Right ventricle myocardium inferior (tissue), 1 donor: ENCODE data around the gene MPDU1. TPM values are rescaled to one million over a fixed set of nuclear protein-coding genes. Genes with fewer than 3 reads are reported as not detected.
"Not testable (repeated sequence)": the region's sequence is repeated elsewhere in the genome, so short reads cannot be mapped to it uniquely, and the experiment has no call there.

ENCODE experiments used
- ATAC-seq: fragments of 200-7000 bp; cut with Tn5 transposase; one replicate; pipeline ENCODE4 v1.9.1; 2020; ENCODE audit warnings: mild to moderate bottlenecking, moderate library complexity
- DNase-seq: peaks from one replicate; pipeline ENCODE4 v3.0.0; 2021; ENCODE audit errors: missing footprints
- intact Hi-C: fragments of 100-400 bp; cut with DNase I; formaldehyde crosslinking; loops from one replicate; pipeline ENCODE4 v1.11.0; 2022
- total RNA-seq: library from RNA; stranded (reverse); fragmentation: NEBNext Ultra II Directional; extraction: Animal tissue kit (Norgen Biotek cat#: 25700); gene quantifications from one replicate; pipeline ENCODE4 v1.2.1, GENCODE V29; 2021
- donor health status: DM: no; HTN: yes; CAD: no; lungs with severe emphysema.

MPDU1 gene
- total RNA-seq, 1 donor from 2014 or later = 32.0 TPM

GRCh38 chr17:7590743-7591142 is 7.1 kb downstream of the MPDU1 start:
- intact Hi-C loops = no loop called here
- DNase-seq (no peak), ATAC-seq (no peak)

DNA sequence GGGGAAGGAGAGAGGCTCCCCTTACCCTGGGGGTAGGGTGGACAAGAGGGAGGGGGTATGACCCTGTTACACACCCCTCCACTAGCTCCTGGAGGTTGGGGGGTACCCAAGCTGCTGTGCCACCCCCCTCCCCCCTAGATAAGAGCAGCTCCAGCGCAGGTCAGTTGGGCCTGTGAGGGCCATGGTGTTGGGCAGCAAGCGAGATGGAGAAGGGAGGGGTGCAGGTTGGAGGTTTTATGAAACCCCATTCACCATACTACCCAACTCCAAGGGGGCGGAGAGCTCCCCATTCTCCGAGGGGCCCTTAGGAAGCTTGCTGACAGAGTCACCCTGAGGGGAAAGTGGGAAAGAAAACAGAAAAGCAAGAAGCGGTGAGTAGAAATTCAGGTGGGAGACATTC is 7.9 kb downstream of the MPDU1 start:
- intact Hi-C loops = no loop called here
- ATAC-seq = no peak
- no peak for DNase-seq

- ATAC-seq = no peak
- intact Hi-C loops = no loop called here
- DNase-seq = no peak
Measured at GRCh38 chr17:7592422-7593021, 8.9 kb downstream of the MPDU1 start.

GRCh38 chr17:7593296-7593695 is 9.6 kb downstream of the MPDU1 start:
- ATAC-seq = no peak

GRCh38 chr17:7597561-7597960 is 13.9 kb downstream of the MPDU1 start:
- intact Hi-C loops, ATAC-seq, DNase-seq: not testable (repeated sequence)

More at GRCh38 chr17:7593296-7593695, 9.6 kb downstream of the MPDU1 start:
- intact Hi-C loops = no loop called here
- no peak for DNase-seq

- intact Hi-C loops = no loop called here
- ATAC-seq = peak; percentile 96
- no peak for DNase-seq
Measured at GRCh38 chr17:7606280-7606679, 22.6 kb downstream of the MPDU1 start.

DNA sequence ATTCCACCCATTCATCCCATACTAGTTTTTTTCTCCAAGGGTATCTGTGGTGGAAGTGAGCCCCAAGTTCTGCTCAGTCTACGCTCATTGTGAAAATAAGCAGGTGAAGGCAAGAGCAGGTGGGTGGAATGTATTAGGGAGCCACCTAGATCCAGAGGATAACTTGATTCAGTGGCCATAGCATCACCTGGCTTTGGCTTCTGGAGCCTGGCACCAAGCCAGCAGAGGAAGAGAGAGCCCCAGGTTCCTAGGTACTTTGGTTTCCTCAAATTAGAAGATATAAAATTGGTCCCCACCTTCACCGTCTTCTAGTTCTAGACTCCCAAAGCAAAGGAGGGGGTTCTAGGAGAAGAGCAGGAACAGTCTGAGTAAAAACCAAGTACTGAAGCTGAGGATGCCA is 27.0 kb downstream of the MPDU1 start:
- DNase-seq (no peak), ATAC-seq (no peak)
- intact Hi-C loops = no loop called here

GRCh38 chr17:7611635-7612293 is 28.1 kb downstream of the MPDU1 start:
- intact Hi-C loops = no loop called here
- DNase-seq = no peak
- ATAC-seq = no peak

DNA sequence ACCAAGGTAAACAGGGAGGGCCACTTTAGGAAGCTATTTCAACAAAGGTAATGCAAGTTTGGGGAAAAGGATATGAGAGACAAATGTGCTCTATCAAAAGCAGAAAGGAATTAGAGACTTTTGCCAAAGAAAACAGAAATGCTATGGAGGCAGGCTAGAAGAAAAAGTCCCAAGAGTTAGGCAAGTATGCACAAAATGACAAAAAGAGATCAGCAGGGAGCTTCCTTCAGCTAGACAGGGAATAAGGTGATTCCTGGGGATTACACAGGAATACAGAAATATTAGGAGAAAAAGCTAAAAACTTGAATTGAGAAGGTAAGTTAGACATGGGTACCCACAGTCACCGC is 28.6 kb downstream of the MPDU1 start:
- DNase-seq (no peak), ATAC-seq (no peak)
- intact Hi-C loops = no loop called here

DNA sequence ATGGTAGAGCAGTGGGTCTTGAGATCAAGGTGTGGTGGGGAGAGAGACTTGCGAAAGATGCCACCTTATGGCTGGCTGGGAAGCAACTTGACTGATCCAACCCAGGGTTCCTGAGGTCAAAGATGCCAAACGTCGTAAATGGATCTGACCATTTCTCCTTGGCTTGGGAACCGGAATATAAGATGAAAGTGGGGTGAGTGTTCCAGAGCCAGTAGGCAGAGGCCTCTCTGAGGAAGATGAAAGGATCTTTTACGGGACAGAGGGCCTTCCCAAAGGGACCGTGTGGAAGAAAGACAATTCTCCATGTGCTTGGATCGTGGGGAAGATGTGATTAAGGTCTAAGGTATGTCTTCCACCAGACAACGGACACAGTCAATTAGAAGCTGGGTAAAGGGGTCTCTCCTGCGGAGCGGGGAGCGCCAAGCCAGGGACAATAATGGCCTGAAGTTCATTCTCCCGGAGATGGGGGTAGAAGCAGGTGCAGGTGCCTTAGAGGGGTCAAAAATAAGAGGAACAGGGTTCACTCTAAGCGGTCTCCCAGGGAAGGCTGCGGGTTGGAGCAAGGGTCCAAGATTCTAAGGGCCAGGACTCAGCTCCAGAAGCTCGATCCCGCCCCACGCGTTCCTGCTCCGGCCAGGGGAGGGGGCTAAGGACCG is 30.2 kb downstream of the MPDU1 start:
- DNase-seq = no peak
- no peak for ATAC-seq
- intact Hi-C loops = no loop called here

- DNase-seq (peak; percentile 100), ATAC-seq (peak; percentile 99)
- intact Hi-C loops = loop anchor here (1.0 kb wide), 1 partner anchor 74 kb away; the partner anchor contains the start of gene WRAP53
Measured at GRCh38 chr17:7614425-7615264, 31.0 kb downstream of the MPDU1 start, which contains the start of gene FXR2. TSS of gene FXR2 (minus strand) at chr17:7614897. CDS start at chr17:7614532, 365 bp downstream.

GRCh38 chr17:7615265-7615747 is 31.7 kb downstream of the MPDU1 start:
- DNase-seq = no peak
- intact Hi-C loops = loop anchor here (1.0 kb wide), 1 partner anchor 73 kb away; the partner anchor contains the start of gene WRAP53
- ATAC-seq = no peak

DNA sequence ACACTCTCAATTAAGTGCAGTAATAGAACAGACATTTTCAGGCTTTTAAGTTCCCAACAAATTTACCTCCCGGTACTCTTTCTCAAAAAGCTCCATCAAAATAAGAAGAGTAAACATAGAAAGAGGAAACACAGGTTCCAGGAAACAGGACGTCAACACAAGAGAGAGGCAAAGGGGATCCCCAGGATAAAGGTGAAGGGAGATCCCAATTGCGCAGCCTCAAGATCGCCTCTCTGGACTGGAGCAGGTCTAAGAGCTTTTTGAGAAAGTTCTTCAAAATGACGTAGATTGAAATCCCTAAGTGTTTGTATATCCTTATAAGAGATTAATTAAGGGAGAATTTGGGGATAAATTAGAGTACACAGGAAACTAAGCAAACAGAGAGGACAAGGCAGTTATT is 35.0 kb downstream of the MPDU1 start:
- DNase-seq = no peak
- no peak for ATAC-seq
- intact Hi-C loops = no loop called here

DNA sequence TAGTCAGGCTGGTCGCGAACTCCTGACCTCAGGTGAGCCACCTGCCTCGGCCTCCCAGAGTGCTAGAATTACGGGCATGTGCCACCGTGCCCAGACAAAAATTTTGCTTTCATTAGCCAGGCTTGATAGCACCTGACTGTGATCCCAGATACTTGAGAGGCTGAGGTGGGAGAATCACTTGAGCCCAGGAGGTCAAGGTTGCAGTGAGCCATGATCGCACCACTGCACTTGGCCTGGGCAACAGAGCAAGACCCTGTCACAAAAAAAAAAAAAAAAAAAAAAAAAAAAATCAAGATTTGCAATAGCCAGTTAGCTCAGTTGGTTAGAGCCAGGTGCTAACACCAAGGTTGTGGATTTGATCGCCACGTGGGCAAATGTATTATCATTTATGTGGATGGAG is 37.2 kb downstream of the MPDU1 start:
- DNase-seq = no peak
- intact Hi-C loops = no loop called here
- ATAC-seq = no peak

DNA sequence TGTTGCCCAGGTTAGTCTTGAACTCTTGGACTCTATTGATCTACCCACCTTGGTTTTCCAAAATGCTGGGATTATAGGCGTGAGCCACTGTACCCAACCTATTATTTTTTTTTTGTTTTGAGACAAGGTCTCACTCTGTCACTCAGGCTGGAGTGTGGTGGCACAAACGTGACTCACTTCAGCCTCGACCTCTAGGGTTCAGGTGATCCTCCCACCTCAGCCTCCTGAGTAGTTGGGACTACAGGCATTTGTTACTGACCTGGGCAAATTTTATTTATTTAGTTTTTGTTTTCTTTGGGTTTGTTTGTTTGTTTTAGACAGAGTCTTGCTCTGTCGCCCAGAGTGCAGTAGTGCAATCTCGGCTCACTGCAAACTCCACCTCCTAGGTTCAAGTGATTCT is 40.0 kb downstream of the MPDU1 start:
- ATAC-seq (no peak), DNase-seq (no peak)
- intact Hi-C loops = no loop called here

DNA sequence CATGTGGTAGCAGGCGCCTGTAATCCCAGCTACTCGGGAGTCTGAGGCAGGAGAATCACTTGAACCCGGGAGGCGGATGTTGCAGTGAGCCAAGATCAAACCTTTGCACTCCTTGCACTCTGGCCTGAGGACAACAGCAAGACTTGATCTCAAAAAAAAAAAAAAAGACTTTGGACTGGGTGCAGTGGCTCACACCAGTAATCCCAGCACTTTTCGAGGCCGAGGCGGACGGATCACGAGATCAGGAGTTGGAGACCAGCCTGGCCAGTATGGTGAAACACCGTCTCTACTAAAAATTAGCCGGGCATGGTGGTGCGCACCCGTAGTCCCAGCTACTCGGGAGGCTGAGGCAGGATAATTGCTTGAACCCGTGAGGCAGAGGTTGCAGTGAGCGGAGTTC is 42.1 kb downstream of the MPDU1 start:
- DNase-seq, intact Hi-C loops, ATAC-seq: not testable (repeated sequence)

DNA sequence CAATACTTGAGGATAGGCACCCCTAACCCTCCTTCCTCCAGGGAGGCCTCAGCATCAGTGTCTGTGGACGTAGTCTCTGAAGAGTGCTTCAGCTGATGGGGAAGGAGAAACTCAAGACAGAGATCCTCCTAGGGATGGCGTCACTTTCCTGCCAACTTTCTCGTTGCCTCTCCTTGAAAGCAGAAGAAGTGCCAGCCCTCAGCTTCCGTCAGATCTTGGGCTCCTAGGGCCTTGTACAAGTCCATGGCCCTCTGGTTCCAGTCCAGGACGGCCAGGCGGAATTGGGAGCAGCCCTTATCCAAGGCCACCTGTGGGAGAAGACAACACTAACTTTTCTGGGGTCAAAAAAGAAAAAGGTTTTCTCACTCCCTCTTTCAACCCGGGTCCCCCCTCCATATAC is 42.7 kb downstream of the MPDU1 start:
- ATAC-seq (no peak), DNase-seq (no peak)
- intact Hi-C loops = no loop called here

GRCh38 chr17:7626956-7627249 is 43.3 kb downstream of the MPDU1 start:
- intact Hi-C loops = no loop called here
- DNase-seq (no peak), ATAC-seq (no peak)
